MM.1S (cell line): ENCODE data around the gene XPO1.

Experiments used
- DNase-seq: peaks from one replicate; pipeline ENCODE4 v3.0.0-alpha.2; 2015
- H2AFZ ChIP-seq: fragments of 300-600 bp; sonication (generic); 2 replicates; pipeline ENCODE4 v1.6.0; 2016; ENCODE audit warnings: antibody characterized with exemption, low read length
- H3F3A ChIP-seq: fragments of 300-600 bp; sonication (generic); 2 replicates; pipeline ENCODE4 v1.6.1; 2016; ENCODE audit warnings: mild to moderate bottlenecking, antibody characterized with exemption, low read length, moderate library complexity, mixed read lengths; ENCODE audit not compliant: insufficient read depth
- H3K27ac ChIP-seq: fragments of 300-600 bp; sonication (generic); 2 replicates; pipeline ENCODE4 v1.5.1; 2016; ENCODE audit warnings: mild to moderate bottlenecking, low read length
- H3K27me3 ChIP-seq: fragments of 300-600 bp; sonication (generic); replicated peaks from 2 replicates; pipeline ENCODE4 v1.6.0; 2016; ENCODE audit warnings: low read length; ENCODE audit not compliant: insufficient read depth
- H3K36me3 ChIP-seq: fragments of 300-600 bp; sonication (generic); replicated peaks from 2 replicates; pipeline ENCODE4 v1.6.1; 2016; ENCODE audit warnings: mild to moderate bottlenecking, low read length, mixed read lengths; ENCODE audit not compliant: insufficient read depth
- H3K4me1 ChIP-seq: fragments of 300-600 bp; sonication (generic); 2 replicates; pipeline ENCODE4 v1.6.1; 2016; ENCODE audit warnings: low read length, mixed read lengths
- H3K4me2 ChIP-seq: fragments of 300-600 bp; sonication (generic); 2 replicates; pipeline ENCODE4 v1.6.0; 2016; ENCODE audit warnings: low read depth, low read length
- H3K4me3 ChIP-seq: fragments of 300-600 bp; sonication (generic); 2 replicates; pipeline ENCODE4 v1.5.1; 2016; ENCODE audit warnings: low read length, mixed read lengths
- H3K79me2 ChIP-seq: fragments of 300-600 bp; sonication (generic); 2 replicates; pipeline ENCODE4 v1.6.1; 2016; ENCODE audit warnings: mixed run types, low read length, mixed read lengths
- H3K9ac ChIP-seq: fragments of 300-600 bp; sonication (generic); 2 replicates; pipeline ENCODE4 v1.6.1; 2016; ENCODE audit warnings: low read length, mixed read lengths
- H3K9me2 ChIP-seq: fragments of 300-600 bp; sonication (generic); replicated peaks from 2 replicates; pipeline ENCODE4 v1.6.1; 2016; ENCODE audit warnings: mild to moderate bottlenecking, low read length, mixed read lengths; ENCODE audit not compliant: insufficient read depth
- H3K9me3 ChIP-seq: fragments of 300-600 bp; sonication (generic); replicated peaks from 2 replicates; pipeline ENCODE4 v1.6.1; 2016; ENCODE audit warnings: mild to moderate bottlenecking, low read length, mixed read lengths; ENCODE audit not compliant: insufficient read depth
- H4K20me1 ChIP-seq: fragments of 300-600 bp; sonication (generic); 2 replicates; pipeline ENCODE4 v1.6.1; 2016; ENCODE audit warnings: mild to moderate bottlenecking, low read length, moderate library complexity, mixed read lengths; ENCODE audit not compliant: insufficient read depth
- EZH2 ChIP-seq: fragments of 300-600 bp; sonication (generic); optimal IDR thresholded peaks from 2 replicates; pipeline ENCODE3; 2017; ENCODE audit warnings: low read depth, mild to moderate bottlenecking, antibody characterized with exemption, low read length, mixed read lengths
- EZH2phosphoT487 ChIP-seq: fragments of 300-600 bp; sonication (generic); IDR thresholded peaks from 2 replicates; pipeline ENCODE4 v1.6.1; 2018; ENCODE audit warnings: antibody characterized with exemption, low read length
- TF ChIP-seq, protein P1 (sequence below): fragments of 300-600 bp; sonication (generic); IDR thresholded peaks from 2 replicates; pipeline ENCODE4 v1.5.1; 2016; ENCODE audit warnings: antibody characterized with exemption, low read length, mixed read lengths

XPO1 gene

DNA sequence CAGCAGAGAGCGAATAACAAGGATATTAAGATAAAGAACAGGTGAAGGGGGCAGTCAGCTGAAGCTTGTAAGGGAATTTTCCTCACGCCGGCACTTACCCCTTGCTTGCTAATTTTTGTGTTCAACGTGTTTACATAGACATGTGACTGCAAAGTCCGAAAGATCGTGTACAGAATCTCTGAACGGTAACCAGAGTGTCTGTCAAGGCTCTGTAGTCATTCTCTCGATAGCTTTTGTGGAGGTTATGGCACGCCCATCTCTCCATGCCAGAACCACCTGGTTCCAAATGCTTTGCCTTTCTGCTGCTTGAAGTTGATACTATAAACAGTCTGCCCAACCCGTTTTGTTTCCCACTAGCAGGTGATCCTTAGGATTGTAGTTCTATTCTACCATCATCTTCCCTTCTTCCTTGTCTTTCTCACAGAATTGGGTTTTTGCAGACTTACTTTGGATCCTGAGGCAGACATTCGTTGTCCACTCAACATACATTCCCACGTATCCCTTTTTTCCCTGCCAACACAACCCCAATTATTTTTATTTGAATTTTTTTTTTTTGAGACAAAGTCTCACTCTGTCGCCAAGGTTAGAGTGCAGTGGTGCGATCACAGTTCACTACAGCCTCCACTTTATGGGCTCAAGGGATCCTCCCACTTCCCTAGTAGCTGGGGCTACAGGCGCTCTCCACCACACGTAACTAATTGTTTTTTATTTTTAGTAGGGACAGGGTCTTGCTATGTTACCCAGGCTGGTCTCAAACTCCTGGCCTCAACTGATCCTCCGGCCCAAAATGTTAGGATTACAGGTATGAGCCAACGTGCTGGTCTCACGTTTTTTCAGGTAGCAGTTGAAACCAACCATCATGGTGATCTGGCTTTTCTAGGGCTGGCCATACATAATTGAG lies 66.0 kb downstream of the XPO1 start:
- Histone ChIP-seq H3K27ac (peak overlapping the region; percentile 85), H4K20me1 (no peaks in the 10 kb centered on the region), H3K36me3 (no peaks in the 10 kb centered on the region), H3K4me3 (peak overlapping the region; percentile 81), H3K79me2 (peaks cover 47% of the 10 kb centered on the region), H3K9ac (peak overlapping the region; percentile 93), H3K4me2 (peak overlapping the region; percentile 72), H3K4me1 (0 out of 2 replicates have a peak, but pooled peaks cover 4% of the 10 kb centered on the region), H3K9me3 (no peaks in the 10 kb centered on the region), H3F3A (peaks cover 29% of the 10 kb centered on the region), H3K9me2 (no peaks in the 10 kb centered on the region), H2AFZ (peak overlapping the region; percentile 84), H3K27me3 (no peaks in the 10 kb centered on the region)
- no peak for TF ChIP-seq EZH2
- TF ChIP-seq, protein P1, sequence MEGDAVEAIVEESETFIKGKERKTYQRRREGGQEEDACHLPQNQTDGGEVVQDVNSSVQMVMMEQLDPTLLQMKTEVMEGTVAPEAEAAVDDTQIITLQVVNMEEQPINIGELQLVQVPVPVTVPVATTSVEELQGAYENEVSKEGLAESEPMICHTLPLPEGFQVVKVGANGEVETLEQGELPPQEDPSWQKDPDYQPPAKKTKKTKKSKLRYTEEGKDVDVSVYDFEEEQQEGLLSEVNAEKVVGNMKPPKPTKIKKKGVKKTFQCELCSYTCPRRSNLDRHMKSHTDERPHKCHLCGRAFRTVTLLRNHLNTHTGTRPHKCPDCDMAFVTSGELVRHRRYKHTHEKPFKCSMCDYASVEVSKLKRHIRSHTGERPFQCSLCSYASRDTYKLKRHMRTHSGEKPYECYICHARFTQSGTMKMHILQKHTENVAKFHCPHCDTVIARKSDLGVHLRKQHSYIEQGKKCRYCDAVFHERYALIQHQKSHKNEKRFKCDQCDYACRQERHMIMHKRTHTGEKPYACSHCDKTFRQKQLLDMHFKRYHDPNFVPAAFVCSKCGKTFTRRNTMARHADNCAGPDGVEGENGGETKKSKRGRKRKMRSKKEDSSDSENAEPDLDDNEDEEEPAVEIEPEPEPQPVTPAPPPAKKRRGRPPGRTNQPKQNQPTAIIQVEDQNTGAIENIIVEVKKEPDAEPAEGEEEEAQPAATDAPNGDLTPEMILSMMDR: no peak
- no peak for TF ChIP-seq EZH2phosphoT487
- peak; percentile 52 for DNase-seq

DNA sequence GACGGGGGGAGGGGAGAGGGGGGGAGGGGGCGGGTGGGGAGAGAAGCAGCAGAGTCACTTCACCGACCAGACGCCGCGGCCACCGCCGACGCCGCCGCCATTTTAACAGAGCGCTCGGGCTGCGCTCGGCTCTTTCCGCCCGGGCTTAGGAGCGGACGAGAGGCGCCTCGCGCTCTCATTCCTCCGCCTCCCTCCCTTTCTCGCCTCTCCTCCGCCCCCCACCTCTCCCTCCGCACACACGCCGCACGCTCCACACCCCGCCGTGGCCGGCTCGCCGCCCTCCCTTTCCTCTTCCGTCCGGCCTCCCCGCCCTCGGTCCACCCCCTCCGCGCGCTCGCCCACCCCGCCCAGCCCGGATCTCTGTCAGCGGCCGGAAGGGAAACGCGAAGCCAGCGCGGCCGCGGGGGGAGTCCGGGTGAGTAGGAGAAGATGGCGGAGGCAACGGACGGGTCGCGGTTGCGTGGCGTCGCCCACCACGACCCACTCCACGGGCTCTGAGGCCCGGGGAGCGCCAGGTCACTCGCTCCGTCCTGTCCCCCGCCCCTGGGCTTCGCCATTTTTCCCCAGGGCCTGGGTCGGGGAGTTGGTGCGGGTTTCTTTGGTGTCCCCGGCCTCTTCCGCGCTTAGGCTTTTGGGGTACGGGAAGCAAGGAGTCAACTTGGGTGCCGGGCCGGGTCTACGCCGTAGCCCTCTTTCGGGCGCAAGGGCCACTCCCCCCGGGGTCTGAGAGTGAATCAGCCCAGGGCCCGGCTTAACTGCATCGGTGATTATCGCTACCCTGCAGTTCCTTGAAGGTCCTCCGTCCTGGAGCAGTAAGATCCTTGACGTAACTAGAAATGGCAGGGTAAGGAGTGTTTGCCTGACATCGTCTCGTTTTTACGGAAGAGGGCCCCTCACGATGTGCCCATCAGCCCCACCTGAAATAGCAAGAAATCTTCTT lies 66.9 kb downstream of the XPO1 start, which contains the start of gene USP34:
Gene USP34, minus strand, starts transcription at position 123 of the 940 bp plus-strand sequence. CDS start 395 bp downstream, outside the sequence.
- H3K27me3 ChIP-seq: no peaks in the 10 kb centered on the region
- 0 out of 2 replicates have a peak, but pooled peaks cover 4% of the 10 kb centered on the region for H3K4me1 ChIP-seq
- H3K36me3 ChIP-seq: no peaks in the 10 kb centered on the region
- TF ChIP-seq, protein P1: no peak
- no peak for TF ChIP-seq EZH2phosphoT487
- peak within 1 kb of the TSS; percentile 72 for H3K4me2 ChIP-seq
- peaks cover 56% of the 10 kb centered on the region for H3K79me2 ChIP-seq
- peak within 1 kb of the TSS; percentile 85 for H3K27ac ChIP-seq
- peak within 1 kb of the TSS; percentile 84 for H2AFZ ChIP-seq
- no peaks in the 10 kb centered on the region for H3K9me2 ChIP-seq
- peak; percentile 90 for DNase-seq
- H3K9ac ChIP-seq: peak within 1 kb of the TSS; percentile 93
- H3F3A ChIP-seq: peaks cover 29% of the 10 kb centered on the region
- no peaks in the 10 kb centered on the region for H3K9me3 ChIP-seq
- peak within 1 kb of the TSS; percentile 84 for H3K4me3 ChIP-seq
- H4K20me1 ChIP-seq: no peaks in the 10 kb centered on the region

DNA sequence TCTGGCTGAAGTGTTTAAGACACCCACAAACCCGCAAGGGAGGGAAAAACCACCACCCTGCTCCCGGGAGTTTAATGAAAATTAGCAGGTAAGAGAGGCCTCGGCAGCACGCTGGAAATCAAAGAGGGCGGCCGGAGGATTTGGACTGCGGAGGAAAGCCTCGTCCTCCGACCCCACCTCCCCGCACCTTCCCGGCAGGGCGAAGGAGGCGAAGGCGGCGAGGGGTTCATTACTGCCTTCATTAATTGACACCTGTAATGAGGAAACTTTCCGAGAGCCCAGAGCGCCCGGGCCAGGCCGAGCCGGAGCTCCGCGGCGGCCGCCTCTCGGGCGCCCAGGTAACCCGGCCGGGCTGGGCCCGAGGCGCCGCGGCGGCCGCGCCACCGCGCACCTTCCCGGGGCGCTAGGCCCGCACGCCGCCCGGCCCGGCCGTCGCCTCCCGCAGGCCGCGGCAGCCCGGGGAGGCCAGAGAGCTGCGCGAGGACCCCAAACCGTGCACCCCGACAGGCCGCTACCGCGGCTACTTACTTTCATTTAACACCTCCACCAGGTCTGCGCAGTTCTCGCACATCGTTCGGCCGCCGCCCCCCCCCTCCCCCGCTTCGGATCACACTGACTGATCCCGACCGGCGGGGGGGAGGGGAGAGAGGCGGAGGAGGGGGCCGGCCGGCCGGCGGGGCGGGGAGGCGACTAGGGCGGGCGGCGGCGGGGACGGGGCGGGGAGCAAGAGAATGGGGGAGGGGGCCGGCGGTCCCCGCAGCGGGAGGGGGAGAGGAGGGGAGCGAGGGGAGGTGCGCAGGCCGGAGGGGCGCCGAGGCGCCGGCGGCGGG lies 67.8 kb downstream of the XPO1 start:
- 0 out of 2 replicates have a peak, but pooled peaks cover 4% of the 10 kb centered on the region for H3K4me1 ChIP-seq
- H3K9ac ChIP-seq: peak overlapping the region; percentile 83
- peak overlapping the region; percentile 84 for H3K4me3 ChIP-seq
- TF ChIP-seq, protein P1: no peak
- no peak for TF ChIP-seq EZH2
- no peak for TF ChIP-seq EZH2phosphoT487
- H3K27ac ChIP-seq: peak overlapping the region; percentile 61; the same call in 1 of the 2 replicates
- H3F3A ChIP-seq: peaks cover 22% of the 10 kb centered on the region
- peak overlapping the region; percentile 67 for H3K4me2 ChIP-seq
- peak; percentile 83 for DNase-seq
- H3K27me3 ChIP-seq: no peaks in the 10 kb centered on the region
- H3K79me2 ChIP-seq: peaks cover 65% of the 10 kb centered on the region
- no peaks in the 10 kb centered on the region for H3K9me2 ChIP-seq
- no peaks in the 10 kb centered on the region for H3K9me3 ChIP-seq
- no peaks in the 10 kb centered on the region; the same call in 1 of the 2 replicates for H3K36me3 ChIP-seq
- H2AFZ ChIP-seq: no peak overlapping the region
- H4K20me1 ChIP-seq: 0 out of 2 replicates have a peak, but pooled peaks cover under 1% of the 10 kb centered on the region
